HCT116 (cell line): ENCODE results near the gene RDH14.

Source experiments
- EZH2 ChIP-seq: fragments of 200-600 bp; sonication (generic); IDR thresholded peaks from 2 replicates; pipeline ENCODE4 v1.6.1; 2017; ENCODE audit warnings: antibody characterized with exemption, mixed run types
- EZH2phosphoT487 ChIP-seq: fragments of 200-600 bp; IDR thresholded peaks from 2 replicates; pipeline ENCODE4 v1.6.1; 2018; ENCODE audit warnings: antibody characterized with exemption, borderline replicate concordance
- JUND ChIP-seq: IDR thresholded peaks from 2 replicates; pipeline ENCODE4 v1.6.1; 2012
- POLR2A ChIP-seq: IDR thresholded peaks from 2 replicates; pipeline ENCODE4 v1.7.0; 2011; ENCODE audit warnings: borderline replicate concordance; ENCODE audit not compliant: insufficient read depth, insufficient read length; ENCODE audit errors: extremely low read depth
- POLR2AphosphoS5 ChIP-seq: IDR thresholded peaks from 2 replicates; pipeline ENCODE4 v1.6.1; 2011; ENCODE audit warnings: mild to moderate bottlenecking, low read depth, low read length, moderate library complexity
- RAD21 ChIP-seq: IDR thresholded peaks from 2 replicates; pipeline ENCODE4 v1.6.1; 2012; ENCODE audit warnings: low read depth, mild to moderate bottlenecking
- TCF7L2 ChIP-seq: IDR thresholded peaks from 2 replicates; pipeline ENCODE4 v1.7.0; 2011; ENCODE audit warnings: borderline replicate concordance, inconsistent platforms; ENCODE audit not compliant: insufficient read depth, insufficient read length; ENCODE audit errors: extremely low read depth
- TF ChIP-seq, protein P1 (sequence below), 3 experiments: fragments of 200-600 bp in 1 of 3; sonication (generic) in 1 of 3; IDR thresholded peaks in 2 of 3; conservative IDR thresholded peaks in 1 of 3; 2 replicates each; pipeline ENCODE4 v1.5.1; 2012 to 2017; ENCODE audit warnings: low read depth in 2 of 3, low read length in 2 of 3, antibody characterized with exemption in 1 of 3, borderline replicate concordance in 1 of 3, control low read depth in 1 of 3, mild to moderate bottlenecking in 1 of 3, mixed read lengths in 1 of 3, mixed run types in 1 of 3, moderate library complexity in 1 of 3; ENCODE audit not compliant: insufficient read depth in 1 of 3

- TF ChIP-seq, protein P1, sequence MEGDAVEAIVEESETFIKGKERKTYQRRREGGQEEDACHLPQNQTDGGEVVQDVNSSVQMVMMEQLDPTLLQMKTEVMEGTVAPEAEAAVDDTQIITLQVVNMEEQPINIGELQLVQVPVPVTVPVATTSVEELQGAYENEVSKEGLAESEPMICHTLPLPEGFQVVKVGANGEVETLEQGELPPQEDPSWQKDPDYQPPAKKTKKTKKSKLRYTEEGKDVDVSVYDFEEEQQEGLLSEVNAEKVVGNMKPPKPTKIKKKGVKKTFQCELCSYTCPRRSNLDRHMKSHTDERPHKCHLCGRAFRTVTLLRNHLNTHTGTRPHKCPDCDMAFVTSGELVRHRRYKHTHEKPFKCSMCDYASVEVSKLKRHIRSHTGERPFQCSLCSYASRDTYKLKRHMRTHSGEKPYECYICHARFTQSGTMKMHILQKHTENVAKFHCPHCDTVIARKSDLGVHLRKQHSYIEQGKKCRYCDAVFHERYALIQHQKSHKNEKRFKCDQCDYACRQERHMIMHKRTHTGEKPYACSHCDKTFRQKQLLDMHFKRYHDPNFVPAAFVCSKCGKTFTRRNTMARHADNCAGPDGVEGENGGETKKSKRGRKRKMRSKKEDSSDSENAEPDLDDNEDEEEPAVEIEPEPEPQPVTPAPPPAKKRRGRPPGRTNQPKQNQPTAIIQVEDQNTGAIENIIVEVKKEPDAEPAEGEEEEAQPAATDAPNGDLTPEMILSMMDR (IDR thresholded peaks at IDR 0.05 in 2 of 3, conservative IDR thresholded peaks at IDR 0.05 in 1 of 3; ENCODE audit: borderline replicate concordance in 1 of 3, insufficient read depth in 1 of 3, low read depth in 2 of 3, low read length in 2 of 3): no peak
- no peak for TF ChIP-seq EZH2
- TF ChIP-seq RAD21: no peak
- no peak for TF ChIP-seq JUND
- no peak for TF ChIP-seq EZH2phosphoT487
- TF ChIP-seq TCF7L2: no peak
- no peak for TF ChIP-seq POLR2A
- no peak for TF ChIP-seq POLR2AphosphoS5
Measured at GRCh38 chr2:18598848-18599484, 38.5 kb upstream of the RDH14 start.
